Calu3 (cell line): ENCODE data around the gene ASTL. TPM values are rescaled to one million over a fixed set of nuclear protein-coding genes. Genes with fewer than 3 reads are reported as not detected.

Experiments used
- BruUV-seq: library from RNA; stranded (reverse); fragments of 400-500 nt; replicated peaks from 2 replicates; lab custom pipeline; 2021; lab: Mats Ljungman, UMichigan
- CTCF ChIA-PET: fragments of 300-600 bp; sonication (Branson Sonifier 250); formaldehyde crosslinking; loops from one replicate; lab custom pipeline; 2022; ENCODE audit warnings: antibody characterized with exemption; lab: Charles Lee
- DNase-seq: peaks from one replicate; pipeline ENCODE4 v3.0.0; 2022
- H3K27ac Mint-ChIP-seq: one replicate; pipeline ENCODE4 v1.8.0; 2022; ENCODE audit warnings: mixed read lengths; ENCODE audit not compliant: unreplicated experiment
- H3K27me3 Mint-ChIP-seq: one replicate; pipeline ENCODE4 v1.8.0; 2022; ENCODE audit warnings: mixed read lengths; ENCODE audit not compliant: unreplicated experiment
- H3K36me3 Mint-ChIP-seq: one replicate; pipeline ENCODE4 v1.8.0; 2022; ENCODE audit warnings: mild to moderate bottlenecking, moderate library complexity, mixed read lengths; ENCODE audit not compliant: insufficient read depth, unreplicated experiment
- H3K4me1 Mint-ChIP-seq: one replicate; pipeline ENCODE4 v1.8.0; 2022; ENCODE audit warnings: mild to moderate bottlenecking, low read depth, mixed read lengths; ENCODE audit not compliant: unreplicated experiment
- H3K4me3 Mint-ChIP-seq: one replicate; pipeline ENCODE4 v1.8.0; 2022; ENCODE audit warnings: mild to moderate bottlenecking, low read depth, moderate library complexity, mixed read lengths; ENCODE audit not compliant: unreplicated experiment
- H3K9me3 Mint-ChIP-seq: one replicate; pipeline ENCODE4 v1.8.0; 2022; ENCODE audit warnings: low read depth, mixed read lengths; ENCODE audit not compliant: unreplicated experiment
- CTCF ChIP-seq: fragments of 200-600 bp; IDR thresholded peaks from one replicate; pipeline ENCODE4 v1.8.0; 2022; ENCODE audit warnings: antibody characterized with exemption; ENCODE audit not compliant: unreplicated experiment
- intact Hi-C: fragments of 100-400 bp; cut with micrococcal nuclease; formaldehyde crosslinking; loops from one replicate; pipeline ENCODE4 v1.10.0; 2022; ENCODE audit not compliant: unreplicated experiment
- total RNA-seq: library from RNA; stranded (reverse); gene quantifications from 2 replicates; pipeline ENCODE4 v1.2.3, GENCODE V29; 2022

Gene ASTL
- total RNA-seq, 1 experiment from 2014 or later: not detected

- H3K4me3 Mint-ChIP-seq: no peak overlapping the region
- no peaks in the 10 kb centered on the region for H3K9me3 Mint-ChIP-seq
- CTCF ChIA-PET: no interaction called here
- no TSS peak for BruUV-seq
- no peaks in the 10 kb centered on the region for H3K4me1 Mint-ChIP-seq
- no peaks in the 10 kb centered on the region for H3K36me3 Mint-ChIP-seq
- H3K27ac Mint-ChIP-seq: no peak overlapping the region
- TF ChIP-seq CTCF: no peak
- peaks cover 39% of the 10 kb centered on the region for H3K27me3 Mint-ChIP-seq
- DNase-seq: no peak
- intact Hi-C loops: no loop called here
Measured at GRCh38 chr2:96082211-96083063, 55.9 kb downstream of the ASTL start.

- no peak overlapping the region for H3K4me3 Mint-ChIP-seq
- H3K36me3 Mint-ChIP-seq: no peaks in the 10 kb centered on the region
- DNase-seq: no peak
- intact Hi-C loops: no loop called here
- TF ChIP-seq CTCF: no peak
- H3K9me3 Mint-ChIP-seq: no peaks in the 10 kb centered on the region
- no peak overlapping the region for H3K27ac Mint-ChIP-seq
- no TSS peak for BruUV-seq
- H3K27me3 Mint-ChIP-seq: peaks cover 45% of the 10 kb centered on the region
- H3K4me1 Mint-ChIP-seq: no peaks in the 10 kb centered on the region
- CTCF ChIA-PET: no interaction called here
Measured at GRCh38 chr2:96081042-96081441, 57.3 kb downstream of the ASTL start.

GRCh38 chr2:96075199-96075771, 63.0 kb downstream of the ASTL start:
- TF ChIP-seq CTCF: no peak
- no TSS peak for BruUV-seq
- CTCF ChIA-PET: no interaction called here
- no peak overlapping the region for H3K27ac Mint-ChIP-seq
- H3K4me3 Mint-ChIP-seq: no peak overlapping the region
- H3K36me3 Mint-ChIP-seq: no peaks in the 10 kb centered on the region
- H3K4me1 Mint-ChIP-seq: no peaks in the 10 kb centered on the region
- H3K27me3 Mint-ChIP-seq: peaks cover 66% of the 10 kb centered on the region
- DNase-seq: no peak
- no peaks in the 10 kb centered on the region for H3K9me3 Mint-ChIP-seq
- intact Hi-C loops: no loop called here

GRCh38 chr2:96074156-96074555, 64.1 kb downstream of the ASTL start:
- no peaks in the 10 kb centered on the region for H3K9me3 Mint-ChIP-seq
- CTCF ChIA-PET: no interaction called here
- H3K36me3 Mint-ChIP-seq: no peaks in the 10 kb centered on the region
- intact Hi-C loops: no loop called here
- no peak for TF ChIP-seq CTCF
- DNase-seq: no peak
- H3K27ac Mint-ChIP-seq: no peak overlapping the region
- no peak overlapping the region for H3K4me3 Mint-ChIP-seq
- H3K4me1 Mint-ChIP-seq: no peaks in the 10 kb centered on the region
- no TSS peak for BruUV-seq
- peaks cover 65% of the 10 kb centered on the region for H3K27me3 Mint-ChIP-seq
